Duodenal mucosa (tissue), 2 donors: ENCODE results near the gene WNT11.

Experiments used
- H3K27ac ChIP-seq: one replicate; pipeline ENCODE4 v1.7.0; 2013; ENCODE audit warnings: low read depth, low read length
- H3K27me3 ChIP-seq, 2 donors: one replicate each; pipeline ENCODE4 v1.7.0; 2013; ENCODE audit warnings: low read length in 2 of 2, control low read depth in 1 of 2; ENCODE audit not compliant: insufficient read depth in 2 of 2, control insufficient read depth in 1 of 2
- H3K36me3 ChIP-seq, 2 donors: one replicate each; pipeline ENCODE4 v1.7.0; 2013; ENCODE audit warnings: low read length in 2 of 2, control low read depth in 1 of 2; ENCODE audit not compliant: insufficient read depth in 2 of 2, control insufficient read depth in 1 of 2
- H3K4me1 ChIP-seq, 2 donors: one replicate each; pipeline ENCODE4 v1.7.0; 2013; ENCODE audit warnings: low read length in 2 of 2, control low read depth in 1 of 2; ENCODE audit not compliant: insufficient read depth in 2 of 2, control insufficient read depth in 1 of 2
- H3K4me3 ChIP-seq, 2 donors: one replicate each; pipeline ENCODE4 v1.7.0; 2013; ENCODE audit warnings: low read length in 2 of 2, low read depth in 1 of 2
- H3K9ac ChIP-seq, 2 donors: one replicate each; pipeline ENCODE4 v1.7.0; 2013; ENCODE audit warnings: low read length in 2 of 2, low read depth in 1 of 2
- H3K9me3 ChIP-seq, 2 donors: one replicate each; pipeline ENCODE4 v1.7.0; 2013; ENCODE audit warnings: low read length in 2 of 2, control low read depth in 1 of 2; ENCODE audit not compliant: control insufficient read depth in 1 of 2

Gene WNT11

GRCh38 chr11:76176463-76176862 lies 29.8 kb downstream of the WNT11 start:
- Histone ChIP-seq H3K27ac (no peak overlapping the region), H3K9me3 (no peaks in the 10 kb centered on the region), H3K4me3 (no peak overlapping the region), H3K27me3 (no peaks in the 10 kb centered on the region), H3K9ac (no peak overlapping the region), H3K36me3 (no peaks in the 10 kb centered on the region), H3K4me1 (no peaks in the 10 kb centered on the region)

GRCh38 chr11:76175783-76176182 lies 30.5 kb downstream of the WNT11 start:
- Histone ChIP-seq H3K27ac (no peak overlapping the region), H3K9me3 (no peaks in the 10 kb centered on the region), H3K4me1 (no peaks in the 10 kb centered on the region), H3K4me3 (no peak overlapping the region), H3K36me3 (no peaks in the 10 kb centered on the region), H3K9ac (no peak overlapping the region), H3K27me3 (no peaks in the 10 kb centered on the region)

- H3K4me3 ChIP-seq = no peak overlapping the region
- no peaks in the 10 kb centered on the region for H3K36me3 ChIP-seq
- H3K9me3 ChIP-seq = no peaks in the 10 kb centered on the region
- H3K27ac ChIP-seq = no peak overlapping the region
- no peaks in the 10 kb centered on the region for H3K27me3 ChIP-seq
- no peaks in the 10 kb centered on the region for H3K4me1 ChIP-seq
- no peak overlapping the region for H3K9ac ChIP-seq
These were observed 32.0 kb downstream of the WNT11 start for GRCh38 chr11:76174330-76174729.

GRCh38 chr11:76173663-76174062 lies 32.6 kb downstream of the WNT11 start:
- Histone ChIP-seq H3K4me1 (no peaks in the 10 kb centered on the region), H3K9ac (no peak overlapping the region), H3K27me3 (no peaks in the 10 kb centered on the region), H3K27ac (no peak overlapping the region), H3K4me3 (no peak overlapping the region), H3K9me3 (no peaks in the 10 kb centered on the region), H3K36me3 (no peaks in the 10 kb centered on the region)

- H3K4me3 ChIP-seq = no peak overlapping the region
- no peaks in the 10 kb centered on the region for H3K27me3 ChIP-seq
- no peaks in the 10 kb centered on the region for H3K36me3 ChIP-seq
- H3K9ac ChIP-seq = no peak overlapping the region
- H3K27ac ChIP-seq = no peak overlapping the region
- no peaks in the 10 kb centered on the region for H3K4me1 ChIP-seq
- H3K9me3 ChIP-seq = no peaks in the 10 kb centered on the region
These were observed 33.7 kb downstream of the WNT11 start for GRCh38 chr11:76172583-76172982.

- H3K4me1 ChIP-seq = no peaks in the 10 kb centered on the region
- no peaks in the 10 kb centered on the region for H3K36me3 ChIP-seq
- no peak overlapping the region for H3K9ac ChIP-seq
- H3K27me3 ChIP-seq = no peaks in the 10 kb centered on the region
- no peaks in the 10 kb centered on the region for H3K9me3 ChIP-seq
- no peak overlapping the region for H3K4me3 ChIP-seq
- H3K27ac ChIP-seq = no peak overlapping the region
These were observed 35.8 kb downstream of the WNT11 start for GRCh38 chr11:76170468-76170867.

GRCh38 chr11:76169473-76169896 lies 36.8 kb downstream of the WNT11 start:
- H3K9me3 ChIP-seq = no peaks in the 10 kb centered on the region
- no peaks in the 10 kb centered on the region for H3K27me3 ChIP-seq
- no peaks in the 10 kb centered on the region for H3K4me1 ChIP-seq
- H3K27ac ChIP-seq = no peak overlapping the region
- H3K36me3 ChIP-seq = no peaks in the 10 kb centered on the region
- H3K9ac ChIP-seq = no peak overlapping the region
- no peak overlapping the region for H3K4me3 ChIP-seq

- H3K9me3 ChIP-seq = no peaks in the 10 kb centered on the region
- no peak overlapping the region for H3K4me3 ChIP-seq
- H3K9ac ChIP-seq = no peak overlapping the region
- H3K36me3 ChIP-seq = no peaks in the 10 kb centered on the region
- H3K27ac ChIP-seq = no peak overlapping the region
- no peaks in the 10 kb centered on the region for H3K4me1 ChIP-seq
- H3K27me3 ChIP-seq = no peaks in the 10 kb centered on the region
These were observed 38.7 kb downstream of the WNT11 start for GRCh38 chr11:76167590-76167989.

GRCh38 chr11:76166314-76166713 lies 40.0 kb downstream of the WNT11 start:
- Histone ChIP-seq H3K9ac (no peak overlapping the region), H3K27ac (no peak overlapping the region), H3K27me3 (no peaks in the 10 kb centered on the region), H3K4me3 (no peak overlapping the region), H3K4me1 (no peaks in the 10 kb centered on the region), H3K36me3 (no peaks in the 10 kb centered on the region), H3K9me3 (no peaks in the 10 kb centered on the region)

GRCh38 chr11:76164861-76165751 lies 41.2 kb downstream of the WNT11 start:
- no peaks in the 10 kb centered on the region for H3K4me1 ChIP-seq
- no peaks in the 10 kb centered on the region for H3K9me3 ChIP-seq
- H3K4me3 ChIP-seq = no peak overlapping the region
- no peak overlapping the region for H3K9ac ChIP-seq
- no peaks in the 10 kb centered on the region for H3K36me3 ChIP-seq
- no peaks in the 10 kb centered on the region for H3K27me3 ChIP-seq
- no peak overlapping the region for H3K27ac ChIP-seq
